ENCODE results near the gene SOCS4.

SOCS4 gene

GRCh38 chr14:55085060-55085660 is 58.1 kb downstream of the SOCS4 start:
- DNase-seq (ENCODE audit: low spot score) (no peak), FAIRE-seq (no peak)

- no peak for DNase-seq (ENCODE audit: low spot score)
- no peak for FAIRE-seq
These were observed 59.9 kb downstream of the SOCS4 start for GRCh38 chr14:55086938-55087337.

- DNase-seq (ENCODE audit: low spot score), result no peak
- no peak for FAIRE-seq
These were observed 61.3 kb downstream of the SOCS4 start for GRCh38 chr14:55088356-55088755.

GRCh38 chr14:55092341-55092740 is 65.3 kb downstream of the SOCS4 start:
- no peak for FAIRE-seq

GRCh38 chr14:55094292-55095157 is 67.5 kb downstream of the SOCS4 start:
- DNase-seq (ENCODE audit: low spot score) (no peak), FAIRE-seq (no peak)

More at GRCh38 chr14:55092341-55092740, 65.3 kb downstream of the SOCS4 start:
- no peak for DNase-seq (ENCODE audit: low spot score)

- no peak for FAIRE-seq
- DNase-seq (ENCODE audit: low spot score), result no peak
These were observed 71.0 kb downstream of the SOCS4 start for GRCh38 chr14:55097881-55098560.

GRCh38 chr14:55098561-55098898 is 71.5 kb downstream of the SOCS4 start:
- no peak for DNase-seq (ENCODE audit: low spot score)
- FAIRE-seq, result no peak

Data from urothelium cell line (cell line).